Neural cell (in vitro differentiated cells): ENCODE measurements around the gene HEXD.

ENCODE experiments used
- POLR2AphosphoS5 ChIP-seq: IDR thresholded peaks from 2 replicates; pipeline ENCODE4 v1.6.1; 2012
- SMC3 ChIP-seq: fragments of 450-650 bp; conservative IDR thresholded peaks from 2 replicates; pipeline ENCODE4 v1.6.1; 2014; ENCODE audit warnings: antibody characterized with exemption, mild to moderate bottlenecking, moderate library complexity; ENCODE audit not compliant: poor library complexity
- TAF1 ChIP-seq: IDR thresholded peaks from 2 replicates; pipeline ENCODE4 v1.6.1; 2012; ENCODE audit warnings: low read depth
- TF ChIP-seq, protein P1 (sequence below): fragments of 450-650 bp; IDR thresholded peaks from 2 replicates; pipeline ENCODE4 v1.5.1; 2014; ENCODE audit warnings: antibody characterized with exemption, mild to moderate bottlenecking, moderate library complexity; ENCODE audit not compliant: poor library complexity, severe bottlenecking
- TF ChIP-seq, protein P2 (sequence below): IDR thresholded peaks from 2 replicates; pipeline ENCODE4 v1.6.1; 2012; ENCODE audit warnings: borderline replicate concordance

GRCh38 chr17:82419540-82419939 is 1.4 kb downstream of the HEXD start:
- TF ChIP-seq, protein P1, sequence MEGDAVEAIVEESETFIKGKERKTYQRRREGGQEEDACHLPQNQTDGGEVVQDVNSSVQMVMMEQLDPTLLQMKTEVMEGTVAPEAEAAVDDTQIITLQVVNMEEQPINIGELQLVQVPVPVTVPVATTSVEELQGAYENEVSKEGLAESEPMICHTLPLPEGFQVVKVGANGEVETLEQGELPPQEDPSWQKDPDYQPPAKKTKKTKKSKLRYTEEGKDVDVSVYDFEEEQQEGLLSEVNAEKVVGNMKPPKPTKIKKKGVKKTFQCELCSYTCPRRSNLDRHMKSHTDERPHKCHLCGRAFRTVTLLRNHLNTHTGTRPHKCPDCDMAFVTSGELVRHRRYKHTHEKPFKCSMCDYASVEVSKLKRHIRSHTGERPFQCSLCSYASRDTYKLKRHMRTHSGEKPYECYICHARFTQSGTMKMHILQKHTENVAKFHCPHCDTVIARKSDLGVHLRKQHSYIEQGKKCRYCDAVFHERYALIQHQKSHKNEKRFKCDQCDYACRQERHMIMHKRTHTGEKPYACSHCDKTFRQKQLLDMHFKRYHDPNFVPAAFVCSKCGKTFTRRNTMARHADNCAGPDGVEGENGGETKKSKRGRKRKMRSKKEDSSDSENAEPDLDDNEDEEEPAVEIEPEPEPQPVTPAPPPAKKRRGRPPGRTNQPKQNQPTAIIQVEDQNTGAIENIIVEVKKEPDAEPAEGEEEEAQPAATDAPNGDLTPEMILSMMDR = no peak
- TF ChIP-seq TAF1 = no peak
- no peak for TF ChIP-seq SMC3
- TF ChIP-seq POLR2AphosphoS5 = no peak
- TF ChIP-seq, protein P2, sequence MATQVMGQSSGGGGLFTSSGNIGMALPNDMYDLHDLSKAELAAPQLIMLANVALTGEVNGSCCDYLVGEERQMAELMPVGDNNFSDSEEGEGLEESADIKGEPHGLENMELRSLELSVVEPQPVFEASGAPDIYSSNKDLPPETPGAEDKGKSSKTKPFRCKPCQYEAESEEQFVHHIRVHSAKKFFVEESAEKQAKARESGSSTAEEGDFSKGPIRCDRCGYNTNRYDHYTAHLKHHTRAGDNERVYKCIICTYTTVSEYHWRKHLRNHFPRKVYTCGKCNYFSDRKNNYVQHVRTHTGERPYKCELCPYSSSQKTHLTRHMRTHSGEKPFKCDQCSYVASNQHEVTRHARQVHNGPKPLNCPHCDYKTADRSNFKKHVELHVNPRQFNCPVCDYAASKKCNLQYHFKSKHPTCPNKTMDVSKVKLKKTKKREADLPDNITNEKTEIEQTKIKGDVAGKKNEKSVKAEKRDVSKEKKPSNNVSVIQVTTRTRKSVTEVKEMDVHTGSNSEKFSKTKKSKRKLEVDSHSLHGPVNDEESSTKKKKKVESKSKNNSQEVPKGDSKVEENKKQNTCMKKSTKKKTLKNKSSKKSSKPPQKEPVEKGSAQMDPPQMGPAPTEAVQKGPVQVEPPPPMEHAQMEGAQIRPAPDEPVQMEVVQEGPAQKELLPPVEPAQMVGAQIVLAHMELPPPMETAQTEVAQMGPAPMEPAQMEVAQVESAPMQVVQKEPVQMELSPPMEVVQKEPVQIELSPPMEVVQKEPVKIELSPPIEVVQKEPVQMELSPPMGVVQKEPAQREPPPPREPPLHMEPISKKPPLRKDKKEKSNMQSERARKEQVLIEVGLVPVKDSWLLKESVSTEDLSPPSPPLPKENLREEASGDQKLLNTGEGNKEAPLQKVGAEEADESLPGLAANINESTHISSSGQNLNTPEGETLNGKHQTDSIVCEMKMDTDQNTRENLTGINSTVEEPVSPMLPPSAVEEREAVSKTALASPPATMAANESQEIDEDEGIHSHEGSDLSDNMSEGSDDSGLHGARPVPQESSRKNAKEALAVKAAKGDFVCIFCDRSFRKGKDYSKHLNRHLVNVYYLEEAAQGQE = no peak
